Mucosa of descending colon (tissue), 3 donors: ENCODE results near the gene C19orf38. TPM values are rescaled to one million over a fixed set of nuclear protein-coding genes. Genes with fewer than 3 reads are reported as not detected.

Experiments used
- ATAC-seq: fragments of 200-7000 bp; cut with Tn5 transposase; one replicate; pipeline ENCODE4 v1.9.1; 2020; ENCODE audit warnings: mild to moderate bottlenecking, moderate library complexity
- DNase-seq, 3 donors: peaks; one replicate each; pipeline ENCODE4 v3.0.0-alpha.2; 2020
- H3K36me3 ChIP-seq: fragments of 200-600 bp; one replicate; pipeline ENCODE4 v1.8.0; 2021; ENCODE audit warnings: low read depth, mild to moderate bottlenecking
- H3K4me1 ChIP-seq: fragments of 200-600 bp; one replicate; pipeline ENCODE4 v1.8.0; 2021; ENCODE audit warnings: low read depth, mild to moderate bottlenecking
- H3K4me3 ChIP-seq: fragments of 200-600 bp; one replicate; pipeline ENCODE4 v1.8.0; 2021; ENCODE audit warnings: mild to moderate bottlenecking
- H3K9me3 ChIP-seq: fragments of 200-600 bp; one replicate; pipeline ENCODE4 v1.8.0; 2021; ENCODE audit warnings: mild to moderate bottlenecking
- intact Hi-C, 2 donors: fragments of 100-400 bp; cut with DNase I in 1 of 2; cut with micrococcal nuclease in 1 of 2; formaldehyde crosslinking; loops; one replicate each; pipeline versions ENCODE4 v1.11.0 to v1.11.1; 2022; cut with DNase I, micrococcal nuclease
- total RNA-seq, 3 donors: library from RNA; stranded (reverse); fragmentation: NEBNext Ultra II Directional in 2 of 3; extraction: Animal tissue kit (Norgen Biotek cat#: 25700) in 2 of 3; gene quantifications; one replicate each; pipeline versions ENCODE4 v1.2.1 to v1.2.4, GENCODE V29; 2021 to 2023
- TF ChIP-seq, protein P1 (sequence below): fragments of 200-600 bp; IDR thresholded peaks from one replicate; pipeline ENCODE4 v1.8.0; 2022; ENCODE audit warnings: antibody characterized with exemption, mild to moderate bottlenecking
- donor health status: DM: no; HTN: no; CAD: no; lungs with moderate emphysema.
- donor health status: DM: no; HTN: no; CAD: no.
- donor health status: DM: no; HTN: yes; CAD: no.

C19orf38 gene
- total RNA-seq, 3 donors from 2014 or later = 0.64 to 1.9 (median 0.73) TPM

DNA sequence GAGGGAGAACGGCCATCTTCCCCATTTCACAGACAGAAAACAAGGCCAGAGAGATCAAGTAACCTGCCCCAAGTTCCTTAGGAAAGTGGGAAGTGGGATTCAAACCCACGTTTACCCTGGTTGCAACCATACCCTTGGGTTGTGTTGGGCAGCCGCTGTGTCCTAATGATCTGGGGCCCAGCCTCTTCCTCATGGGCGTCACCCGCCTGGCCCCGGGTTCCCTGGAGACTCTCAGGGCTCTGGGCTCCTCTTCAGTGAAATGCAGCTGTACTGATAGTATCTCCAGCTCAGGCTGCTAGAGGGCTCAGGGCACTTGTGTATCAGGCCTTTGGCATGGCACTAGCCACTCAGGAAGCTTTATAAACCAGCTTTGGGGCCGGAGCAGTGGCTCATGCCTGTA, 22.0 kb upstream of the C19orf38 start:
- intact Hi-C loops = no loop called here
- Histone ChIP-seq H3K9me3 (no peaks in the 10 kb centered on the region), H3K4me3 (no peak overlapping the region), H3K4me1 (no peaks in the 10 kb centered on the region), H3K36me3 (peaks cover 26% of the 10 kb centered on the region)
- TF ChIP-seq, protein P1, sequence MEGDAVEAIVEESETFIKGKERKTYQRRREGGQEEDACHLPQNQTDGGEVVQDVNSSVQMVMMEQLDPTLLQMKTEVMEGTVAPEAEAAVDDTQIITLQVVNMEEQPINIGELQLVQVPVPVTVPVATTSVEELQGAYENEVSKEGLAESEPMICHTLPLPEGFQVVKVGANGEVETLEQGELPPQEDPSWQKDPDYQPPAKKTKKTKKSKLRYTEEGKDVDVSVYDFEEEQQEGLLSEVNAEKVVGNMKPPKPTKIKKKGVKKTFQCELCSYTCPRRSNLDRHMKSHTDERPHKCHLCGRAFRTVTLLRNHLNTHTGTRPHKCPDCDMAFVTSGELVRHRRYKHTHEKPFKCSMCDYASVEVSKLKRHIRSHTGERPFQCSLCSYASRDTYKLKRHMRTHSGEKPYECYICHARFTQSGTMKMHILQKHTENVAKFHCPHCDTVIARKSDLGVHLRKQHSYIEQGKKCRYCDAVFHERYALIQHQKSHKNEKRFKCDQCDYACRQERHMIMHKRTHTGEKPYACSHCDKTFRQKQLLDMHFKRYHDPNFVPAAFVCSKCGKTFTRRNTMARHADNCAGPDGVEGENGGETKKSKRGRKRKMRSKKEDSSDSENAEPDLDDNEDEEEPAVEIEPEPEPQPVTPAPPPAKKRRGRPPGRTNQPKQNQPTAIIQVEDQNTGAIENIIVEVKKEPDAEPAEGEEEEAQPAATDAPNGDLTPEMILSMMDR = no peak
- ATAC-seq (no peak), DNase-seq (peak in 1 of 3 donors; percentile 23)

DNA sequence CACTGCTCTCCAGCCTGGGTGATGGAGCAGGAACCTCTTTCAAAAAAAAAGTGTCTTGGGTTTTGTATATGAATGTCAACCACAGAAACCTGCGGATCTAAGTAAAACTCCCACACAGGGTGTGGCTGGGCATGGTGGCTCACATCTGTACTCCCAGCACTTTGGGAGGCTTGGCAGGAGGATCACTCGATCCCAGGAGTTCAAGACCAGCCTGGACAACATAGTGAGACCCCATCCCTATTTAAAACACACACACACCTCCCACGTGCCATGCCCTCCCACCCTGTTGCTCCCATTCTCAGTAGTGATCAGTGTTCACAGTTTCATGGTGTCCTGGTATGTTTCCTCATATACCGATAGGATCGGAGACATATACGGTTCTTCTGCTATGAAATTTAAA, 21.4 kb upstream of the C19orf38 start:
- H3K9me3 ChIP-seq = no peaks in the 10 kb centered on the region
- peaks cover 26% of the 10 kb centered on the region for H3K36me3 ChIP-seq
- TF ChIP-seq, protein P1 = no peak
- H3K4me3 ChIP-seq = no peak overlapping the region
- DNase-seq (peak in 1 of 3 donors; percentile 1), ATAC-seq (no peak)
- intact Hi-C loops = no loop called here
- no peaks in the 10 kb centered on the region for H3K4me1 ChIP-seq

DNA sequence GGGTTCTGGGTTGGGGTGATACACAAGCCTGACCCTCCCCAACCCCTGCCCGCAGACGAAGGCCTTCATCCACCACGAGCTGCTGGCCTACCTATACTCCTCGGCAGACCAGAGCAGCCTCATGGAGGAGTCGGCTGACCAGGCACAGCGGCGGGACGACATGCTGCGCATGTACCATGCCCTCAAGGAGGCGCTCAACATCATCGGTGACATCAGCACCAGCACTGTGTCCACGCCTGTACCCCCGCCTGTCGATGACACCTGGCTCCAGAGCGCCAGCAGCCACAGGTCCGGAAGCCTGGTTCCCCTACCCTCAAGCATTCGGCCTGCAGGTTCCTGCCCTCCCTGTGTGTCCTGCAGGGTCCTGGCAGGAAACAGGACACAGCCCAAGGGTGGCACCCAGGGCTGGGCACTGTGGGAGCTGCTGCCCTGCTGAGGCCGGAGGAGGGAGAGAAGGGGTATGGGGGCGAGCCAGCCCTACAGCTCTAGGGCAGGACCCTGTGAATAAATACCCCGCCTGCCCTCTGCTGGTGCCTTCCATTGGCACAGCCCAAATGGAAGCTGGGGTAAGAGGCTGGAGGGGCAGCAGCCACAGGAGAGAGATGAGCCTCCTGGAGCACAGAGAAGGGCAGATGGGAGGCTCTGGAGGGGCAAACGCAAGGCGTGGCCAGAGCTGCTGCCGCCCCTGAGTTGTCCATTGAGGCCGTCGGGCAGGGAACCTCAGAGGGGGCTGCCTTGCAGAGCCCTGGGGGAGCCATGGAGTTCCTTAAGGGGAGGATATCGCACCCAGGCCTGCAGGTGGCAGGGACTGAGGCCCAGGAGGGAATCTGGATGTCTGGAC, 19.0 kb upstream of the C19orf38 start:
- DNase-seq (peak in 1 of 3 donors; percentile 53), ATAC-seq (peak; percentile 3)
- Histone ChIP-seq H3K4me1 (no peaks in the 10 kb centered on the region), H3K4me3 (no peak overlapping the region), H3K9me3 (no peaks in the 10 kb centered on the region), H3K36me3 (peaks cover 35% of the 10 kb centered on the region)
- intact Hi-C loops = no loop called here
- TF ChIP-seq, protein P1 = no peak

DNA sequence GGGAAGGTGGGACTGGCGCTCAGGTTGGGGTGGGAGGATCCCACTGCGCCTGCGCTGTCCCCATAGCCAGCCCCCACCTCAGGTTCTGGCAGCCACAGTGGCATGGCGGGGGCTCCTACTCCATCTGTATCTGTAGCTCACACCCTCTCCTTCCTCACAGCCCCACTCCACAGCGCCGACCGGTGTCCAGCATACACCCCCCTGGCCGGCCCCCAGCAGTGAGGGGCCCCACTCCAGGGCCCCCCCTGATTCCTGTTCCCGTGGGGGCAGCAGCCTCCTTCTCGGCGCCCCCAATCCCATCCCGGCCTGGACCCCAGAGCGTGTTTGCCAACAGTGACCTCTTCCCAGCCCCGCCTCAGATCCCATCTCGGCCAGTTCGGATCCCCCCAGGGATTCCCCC, 18.2 kb upstream of the C19orf38 start:
- TF ChIP-seq, protein P1 = no peak
- no peak overlapping the region for H3K4me3 ChIP-seq
- no peak for ATAC-seq
- peaks cover 31% of the 10 kb centered on the region for H3K36me3 ChIP-seq
- intact Hi-C loops = no loop called here
- H3K4me1 ChIP-seq = no peaks in the 10 kb centered on the region
- H3K9me3 ChIP-seq = no peaks in the 10 kb centered on the region
- no peak for DNase-seq

DNA sequence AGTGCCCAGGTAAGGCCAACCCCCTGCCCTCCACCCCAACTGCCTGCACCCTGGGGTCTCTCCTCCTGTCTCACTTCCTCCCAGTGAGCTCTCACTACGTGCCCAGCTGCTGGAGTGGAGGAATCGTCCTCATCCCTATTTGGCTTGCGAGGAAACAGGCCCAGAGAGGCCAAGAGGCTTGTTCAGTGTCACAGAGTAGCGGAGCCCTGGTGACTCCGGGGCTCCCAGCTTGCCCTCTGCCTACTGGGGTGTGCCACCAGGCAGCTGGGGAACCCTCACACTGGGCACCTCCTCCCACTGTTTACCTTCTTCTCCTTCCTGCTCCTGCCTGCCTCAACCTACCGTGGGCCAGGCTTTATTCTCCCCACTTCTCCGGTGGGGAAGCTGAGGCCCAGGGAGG, 17.8 kb upstream of the C19orf38 start:
- peaks cover 27% of the 10 kb centered on the region for H3K36me3 ChIP-seq
- intact Hi-C loops = no loop called here
- TF ChIP-seq, protein P1 = no peak
- DNase-seq = no peak
- no peak for ATAC-seq
- no peak overlapping the region for H3K4me3 ChIP-seq
- H3K4me1 ChIP-seq = no peaks in the 10 kb centered on the region
- H3K9me3 ChIP-seq = no peaks in the 10 kb centered on the region
